ENCODE results near the gene NELFE. TPM values are rescaled to one million over a fixed set of nuclear protein-coding genes. Genes with fewer than 3 reads are reported as not detected.

NELFE gene
- total and polyA plus RNA-seq, 2 of the 13 experiments (the other 11 are each of a cell fraction or from before 2014, with no cell fraction given), result 51.3 to 69.8 TPM

GRCh38 chr6:31922942-31923341, 35.8 kb downstream of the NELFE start (continued):
- TF ChIP-seq, protein P1, sequence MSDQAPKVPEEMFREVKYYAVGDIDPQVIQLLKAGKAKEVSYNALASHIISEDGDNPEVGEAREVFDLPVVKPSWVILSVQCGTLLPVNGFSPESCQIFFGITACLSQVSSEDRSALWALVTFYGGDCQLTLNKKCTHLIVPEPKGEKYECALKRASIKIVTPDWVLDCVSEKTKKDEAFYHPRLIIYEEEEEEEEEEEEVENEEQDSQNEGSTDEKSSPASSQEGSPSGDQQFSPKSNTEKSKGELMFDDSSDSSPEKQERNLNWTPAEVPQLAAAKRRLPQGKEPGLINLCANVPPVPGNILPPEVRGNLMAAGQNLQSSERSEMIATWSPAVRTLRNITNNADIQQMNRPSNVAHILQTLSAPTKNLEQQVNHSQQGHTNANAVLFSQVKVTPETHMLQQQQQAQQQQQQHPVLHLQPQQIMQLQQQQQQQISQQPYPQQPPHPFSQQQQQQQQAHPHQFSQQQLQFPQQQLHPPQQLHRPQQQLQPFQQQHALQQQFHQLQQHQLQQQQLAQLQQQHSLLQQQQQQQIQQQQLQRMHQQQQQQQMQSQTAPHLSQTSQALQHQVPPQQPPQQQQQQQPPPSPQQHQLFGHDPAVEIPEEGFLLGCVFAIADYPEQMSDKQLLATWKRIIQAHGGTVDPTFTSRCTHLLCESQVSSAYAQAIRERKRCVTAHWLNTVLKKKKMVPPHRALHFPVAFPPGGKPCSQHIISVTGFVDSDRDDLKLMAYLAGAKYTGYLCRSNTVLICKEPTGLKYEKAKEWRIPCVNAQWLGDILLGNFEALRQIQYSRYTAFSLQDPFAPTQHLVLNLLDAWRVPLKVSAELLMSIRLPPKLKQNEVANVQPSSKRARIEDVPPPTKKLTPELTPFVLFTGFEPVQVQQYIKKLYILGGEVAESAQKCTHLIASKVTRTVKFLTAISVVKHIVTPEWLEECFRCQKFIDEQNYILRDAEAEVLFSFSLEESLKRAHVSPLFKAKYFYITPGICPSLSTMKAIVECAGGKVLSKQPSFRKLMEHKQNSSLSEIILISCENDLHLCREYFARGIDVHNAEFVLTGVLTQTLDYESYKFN (CRISPR knock-in tag; conservative IDR thresholded peaks at IDR 0.05), result peak; percentile 38; the same call in 1 of the 2 replicates
- TF ChIP-seq ARID4A (CRISPR knock-in tag; IDR thresholded peaks at IDR 0.05; ENCODE audit: borderline replicate concordance) (0 out of 2 replicates have a peak, but pooled peaks have one; percentile 15), HNF1B (CRISPR knock-in tag; IDR thresholded peaks at IDR 0.05) (0 out of 2 replicates have a peak, but pooled peaks have one; percentile 37), SIN3A (IDR thresholded peaks at IDR 0.05; ENCODE audit: borderline replicate concordance, low read depth, low read length) (no peak), ZNF143 (CRISPR knock-in tag; IDR thresholded peaks at IDR 0.05) (no peak), SAP130 (CRISPR knock-in tag; IDR thresholded peaks at IDR 0.05; ENCODE audit: low read depth) (peak; percentile 48; the same call in 1 of the 2 replicates)
